ENCODE measurements around the gene RPUSD4.

The RPUSD4 gene

GRCh38 chr11:126185259-126186024, 26.0 kb downstream of the RPUSD4 start:
- H3K4me3 ChIP-seq (ENCODE audit: low read depth, low read length), result no peak overlapping the region
- no peak for DNase-seq (ENCODE audit: low read depth)
- no peak for TF ChIP-seq CTCF (IDR thresholded peaks at IDR 0.05; ENCODE audit: control insufficient read depth, extremely low read depth, insufficient read depth)

DNA sequence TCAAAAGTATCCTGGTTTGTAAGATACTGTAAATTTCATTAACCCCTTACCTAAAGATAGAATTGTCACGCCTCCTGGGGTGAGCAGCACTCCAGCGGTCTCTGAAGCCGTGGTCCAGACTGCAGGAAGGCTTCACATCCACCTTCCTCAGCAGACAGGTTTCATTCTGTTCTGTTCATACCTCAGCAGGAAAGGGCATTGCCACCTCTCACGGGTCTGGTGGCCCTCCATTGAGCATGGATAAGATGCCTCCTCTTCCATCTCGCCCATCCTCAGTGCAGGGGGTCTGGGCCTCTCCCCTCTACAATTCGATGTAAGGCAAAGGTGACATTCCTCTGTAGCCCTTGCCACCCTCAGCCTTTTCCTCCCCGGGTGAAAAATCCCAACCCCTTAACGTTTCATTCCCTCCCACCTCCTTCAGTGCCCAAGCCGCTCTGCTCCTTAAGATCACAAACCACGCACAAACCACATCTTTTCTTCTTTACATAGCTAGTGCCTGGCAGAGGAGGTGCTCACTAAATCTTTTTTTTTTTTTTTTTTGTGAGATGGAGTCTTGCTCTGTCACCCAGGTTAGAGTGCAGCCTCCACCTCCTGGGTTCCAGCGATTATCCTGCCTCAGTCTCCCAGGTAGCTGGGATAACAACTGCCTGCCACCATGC, 28.5 kb downstream of the RPUSD4 start:
- TF ChIP-seq CTCF (IDR thresholded peaks at IDR 0.05; ENCODE audit: control insufficient read depth, extremely low read depth, insufficient read depth), result no peak
- H3K4me3 ChIP-seq (ENCODE audit: low read depth, low read length), result no peak overlapping the region
- no peak for DNase-seq (ENCODE audit: low read depth)

DNA sequence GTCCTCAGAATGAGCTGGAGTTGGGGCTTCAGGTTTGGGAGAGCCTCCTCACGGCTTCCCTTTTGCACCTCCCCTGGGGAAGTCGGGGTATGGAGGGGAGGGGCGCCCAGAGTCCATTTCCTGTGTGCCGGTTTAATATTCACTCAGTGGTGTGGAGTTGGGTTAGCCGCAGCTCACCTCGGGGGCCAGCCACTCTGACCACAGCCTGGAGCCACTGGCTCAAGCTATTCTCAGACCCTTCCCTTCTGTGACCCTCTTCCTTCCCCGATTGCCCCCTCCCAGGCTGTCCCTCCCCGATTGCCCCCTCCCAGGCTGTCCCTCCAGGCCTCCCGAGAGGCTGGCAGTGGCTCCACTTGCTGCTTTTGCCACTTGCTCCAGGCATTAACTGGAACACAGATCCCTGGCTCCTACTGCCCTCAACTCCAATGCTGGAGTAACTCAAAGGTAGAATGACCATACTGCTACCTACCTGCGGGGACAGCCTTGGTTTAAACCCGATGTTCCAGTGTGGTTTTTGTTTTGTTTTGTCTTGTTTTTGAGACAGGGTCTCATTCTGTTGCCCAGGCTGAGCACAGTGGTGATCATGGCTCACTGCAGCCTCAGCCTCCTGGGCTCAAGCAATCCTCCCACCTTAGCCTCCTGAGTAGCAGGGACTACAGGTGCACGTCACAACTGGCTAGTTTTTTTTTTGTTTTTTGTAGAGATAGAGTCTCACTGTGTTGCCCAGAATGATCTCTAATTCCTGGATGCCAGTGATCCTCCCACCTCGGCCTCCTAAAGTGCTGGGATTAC, 29.3 kb downstream of the RPUSD4 start:
- TF ChIP-seq CTCF (IDR thresholded peaks at IDR 0.05; ENCODE audit: control insufficient read depth, extremely low read depth, insufficient read depth), result no peak
- DNase-seq (ENCODE audit: low read depth), result no peak
- no peak overlapping the region for H3K4me3 ChIP-seq (ENCODE audit: low read depth, low read length)

DNA sequence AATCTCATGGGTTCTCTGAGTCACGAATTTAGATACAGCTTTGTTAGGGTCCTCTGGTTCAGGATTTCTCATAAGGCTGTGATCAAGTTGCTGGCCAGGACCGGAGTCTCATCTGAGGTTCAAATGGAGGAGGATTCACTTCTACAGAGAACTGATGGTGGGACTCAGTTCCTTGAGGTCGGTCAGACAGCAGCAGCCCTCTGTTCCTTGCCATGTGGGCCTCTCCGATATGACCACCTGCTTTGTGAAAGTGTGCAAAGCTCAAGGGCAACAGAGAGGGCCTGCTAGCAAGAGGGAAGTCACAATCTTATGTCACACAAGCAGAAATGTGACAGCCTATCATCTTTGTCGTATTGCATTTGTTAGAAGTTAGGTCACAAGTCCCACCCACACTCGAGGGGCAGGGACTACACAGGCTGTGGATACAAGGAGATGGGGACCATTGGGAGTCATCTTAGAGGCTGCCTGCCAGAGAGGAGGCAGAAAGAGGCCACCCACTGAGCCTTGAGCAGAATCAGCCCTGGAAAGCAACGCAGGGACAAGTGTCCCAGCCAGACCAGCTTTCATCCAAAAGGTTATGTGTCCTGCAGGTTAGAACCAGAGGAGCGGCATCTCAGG, 34.5 kb downstream of the RPUSD4 start:
- no peak for TF ChIP-seq CTCF (IDR thresholded peaks at IDR 0.05; ENCODE audit: control insufficient read depth, extremely low read depth, insufficient read depth)
- DNase-seq (ENCODE audit: low read depth), result no peak
- no peak overlapping the region for H3K4me3 ChIP-seq (ENCODE audit: low read depth, low read length)

GRCh38 chr11:126175393-126175792, 36.1 kb downstream of the RPUSD4 start:
- no peak for DNase-seq (ENCODE audit: low read depth)
- H3K4me3 ChIP-seq (ENCODE audit: low read depth, low read length), result no peak overlapping the region
- no peak for TF ChIP-seq CTCF (IDR thresholded peaks at IDR 0.05; ENCODE audit: control insufficient read depth, extremely low read depth, insufficient read depth)

GRCh38 chr11:126174816-126175215, 36.6 kb downstream of the RPUSD4 start:
- TF ChIP-seq CTCF (IDR thresholded peaks at IDR 0.05; ENCODE audit: control insufficient read depth, extremely low read depth, insufficient read depth), result no peak
- DNase-seq (ENCODE audit: low read depth), result no peak
- no peak overlapping the region for H3K4me3 ChIP-seq (ENCODE audit: low read depth, low read length)
